Liver (tissue), 9 donors: ENCODE measurements around the gene DSTN. TPM values are rescaled to one million over a fixed set of nuclear protein-coding genes. Genes with fewer than 3 reads are reported as not detected.
"Not testable (repeated sequence)": the region's sequence is repeated elsewhere in the genome, so short reads cannot be mapped to it uniquely, and the experiment has no call there.

ENCODE experiments used
- DNase-seq: peaks from one replicate; pipeline ENCODE4 v3.0.0-alpha.2; 2017; ENCODE audit warnings: low spot score
- H3K27ac ChIP-seq, 2 donors: one replicate each; pipeline ENCODE4 v1.7.0; 2013; ENCODE audit warnings: inconsistent platforms in 2 of 2, low read length in 2 of 2, control low read depth in 1 of 2, low read depth in 1 of 2, mild to moderate bottlenecking in 1 of 2
- H3K27me3 ChIP-seq, 4 donors: one replicate each; pipeline versions ENCODE4 v1.6.1 to v1.7.0; 2013; ENCODE audit warnings: low read length in 3 of 4, inconsistent platforms in 1 of 4, mild to moderate bottlenecking in 1 of 4, moderate library complexity in 1 of 4; ENCODE audit not compliant: control insufficient read depth in 4 of 4, insufficient read depth in 4 of 4
- H3K36me3 ChIP-seq, 4 donors: one replicate each; pipeline versions ENCODE4 v1.6.1 to v1.7.0; 2013; ENCODE audit warnings: low read length in 3 of 4, mild to moderate bottlenecking in 3 of 4, low read depth in 1 of 4, moderate library complexity in 1 of 4; ENCODE audit not compliant: control insufficient read depth in 4 of 4, insufficient read depth in 3 of 4
- H3K4me1 ChIP-seq, 4 donors: one replicate each; pipeline versions ENCODE4 v1.6.1 to v1.7.0; 2013; ENCODE audit warnings: low read length in 3 of 4, mild to moderate bottlenecking in 3 of 4, moderate library complexity in 1 of 4; ENCODE audit not compliant: control insufficient read depth in 4 of 4, insufficient read depth in 4 of 4
- H3K4me3 ChIP-seq, 3 donors: one replicate each; pipeline versions ENCODE4 v1.6.1 to v1.7.0; 2013; ENCODE audit warnings: low read length in 3 of 3, control low read depth in 1 of 3, low read depth in 1 of 3, mild to moderate bottlenecking in 1 of 3
- H3K9ac ChIP-seq, 2 donors: one replicate each; pipeline ENCODE4 v1.7.0; 2013; ENCODE audit warnings: low read length in 2 of 2, mild to moderate bottlenecking in 2 of 2, moderate library complexity in 2 of 2, control low read depth in 1 of 2, low read depth in 1 of 2
- H3K9me3 ChIP-seq, 4 donors: one replicate each; pipeline versions ENCODE4 v1.6.1 to v1.7.0; 2013; ENCODE audit warnings: low read length in 3 of 4; ENCODE audit not compliant: control insufficient read depth in 4 of 4
- EGR1 ChIP-seq, 2 donors: IDR thresholded peaks; 2 replicates each; pipeline ENCODE4 v1.6.1; 2016 to 2018; ENCODE audit warnings: antibody characterized with exemption in 2 of 2, low read depth in 2 of 2
- FOXA1 ChIP-seq: IDR thresholded peaks from 2 replicates; pipeline ENCODE4 v1.6.1; 2016; ENCODE audit warnings: antibody characterized with exemption
- GABPA ChIP-seq, 2 donors: IDR thresholded peaks in 1 of 2; conservative IDR thresholded peaks in 1 of 2; 2 replicates each; pipeline ENCODE4 v1.6.1; 2016; ENCODE audit warnings: antibody characterized with exemption in 2 of 2, mild to moderate bottlenecking in 1 of 2, moderate library complexity in 1 of 2
- HNF4A ChIP-seq, 2 donors: conservative IDR thresholded peaks; 2 replicates each; pipeline ENCODE4 v1.6.1; 2016; ENCODE audit warnings: antibody characterized with exemption in 2 of 2, mild to moderate bottlenecking in 2 of 2
- HNF4G ChIP-seq: IDR thresholded peaks from 2 replicates; pipeline ENCODE4 v1.6.1; 2016; ENCODE audit warnings: antibody characterized with exemption
- JUND ChIP-seq, 2 donors: IDR thresholded peaks; 2 replicates each; pipeline ENCODE4 v1.6.1; 2016; ENCODE audit warnings: antibody characterized with exemption in 2 of 2
- MAX ChIP-seq: IDR thresholded peaks from 2 replicates; pipeline ENCODE4 v1.6.1; 2016; ENCODE audit warnings: antibody characterized with exemption
- NR2F2 ChIP-seq: IDR thresholded peaks from 2 replicates; pipeline ENCODE4 v1.6.1; 2016; ENCODE audit warnings: antibody characterized with exemption
- RAD21 ChIP-seq, 2 donors: IDR thresholded peaks; 2 replicates each; pipeline ENCODE4 v1.6.1; 2016; ENCODE audit warnings: antibody characterized with exemption in 2 of 2, mild to moderate bottlenecking in 2 of 2
- RXRA ChIP-seq, 2 donors: IDR thresholded peaks; 2 replicates each; pipeline ENCODE4 v1.6.1; 2017 to 2018; ENCODE audit warnings: antibody characterized with exemption in 2 of 2, mild to moderate bottlenecking in 1 of 2
- SP1 ChIP-seq: IDR thresholded peaks from 2 replicates; pipeline ENCODE4 v1.6.1; 2018; ENCODE audit warnings: antibody characterized with exemption, mild to moderate bottlenecking
- TAF1 ChIP-seq: conservative IDR thresholded peaks from 2 replicates; pipeline ENCODE4 v1.6.1; 2016; ENCODE audit warnings: antibody characterized with exemption, mild to moderate bottlenecking
- YY1 ChIP-seq: IDR thresholded peaks from 2 replicates; pipeline ENCODE4 v1.6.1; 2016; ENCODE audit warnings: antibody characterized with exemption, mild to moderate bottlenecking
- WGBS: extraction: QIAGEN DNeasy Blood & Tissue Kit; methylation state at CpG from one replicate; pipeline ENCODE4 v1.1.7; 2013; 5-methylcytosine and 5-hydroxymethylcytosine counted together
- polyA plus RNA-seq, 2 donors: library from polyadenylated mRNA; stranded (reverse) in 1 of 2; unstranded in 1 of 2; fragments of 200-250 nt in 1 of 2; fragments of >200 nt in 1 of 2; fragmentation: Nextera tagmentation in 1 of 2; extraction: Ambion mirVana in 1 of 2; gene quantifications; one replicate each; pipeline versions ENCODE4 v1.2.1 to v1.2.3, GENCODE V29; 2013 to 2015
- total RNA-seq, 2 donors: library from RNA; depleted of rRNA; stranded (reverse); fragments of >200 nt; gene quantifications; one replicate each; pipeline ENCODE4 v1.2.3, GENCODE V29; 2014
- TF ChIP-seq, protein P1 (sequence below): IDR thresholded peaks from 2 replicates; pipeline ENCODE4 v1.6.1; 2016; ENCODE audit warnings: antibody characterized with exemption
- TF ChIP-seq, protein P2 (sequence below): IDR thresholded peaks from 2 replicates; pipeline ENCODE4 v1.6.1; 2016; ENCODE audit warnings: antibody characterized with exemption, mild to moderate bottlenecking
- TF ChIP-seq, protein P3 (sequence below): IDR thresholded peaks from 2 replicates; pipeline ENCODE4 v1.6.1; 2016; ENCODE audit warnings: antibody characterized with exemption
- donor health status: healthy.
- donor health status: healthy.
- donor health status: healthy.
- donor health status: healthy.
- donor health status: healthy.

Gene DSTN
- total and polyA plus RNA-seq, 4 donors, result 39.9 to 137 (median 108) TPM

GRCh38 chr20:17657898-17658647, 88.2 kb downstream of the DSTN start:
- peaks cover 4 to 47% (median 34%) of the 10 kb centered on the region in 4 donors for H3K36me3 ChIP-seq
- H3K4me3 ChIP-seq, result no peak overlapping the region
- H3K9ac ChIP-seq, result no peak overlapping the region
- peak overlapping the region in 1 of 2 donors; percentile 10 for H3K27ac ChIP-seq
- no peak for DNase-seq
- 89% methylated on average over 9 of the region's 9 CpGs for WGBS
- H3K4me1 ChIP-seq, result peaks cover 13 to 31% (median 25%) of the 10 kb centered on the region in 4 donors
- TF ChIP-seq EGR1 (IDR thresholded peaks at IDR 0.05; ENCODE audit: low read depth in 2 of 2) (no peak), RXRA (IDR thresholded peaks at IDR 0.05) (peak; percentile 26 to 51), HNF4A (conservative IDR thresholded peaks at IDR 0.05) (peak; percentile 50 to 54), SP1 (no peak), JUND (IDR thresholded peaks at IDR 0.05) (no peak), FOXA1 (no peak)
- TF ChIP-seq, protein P1, sequence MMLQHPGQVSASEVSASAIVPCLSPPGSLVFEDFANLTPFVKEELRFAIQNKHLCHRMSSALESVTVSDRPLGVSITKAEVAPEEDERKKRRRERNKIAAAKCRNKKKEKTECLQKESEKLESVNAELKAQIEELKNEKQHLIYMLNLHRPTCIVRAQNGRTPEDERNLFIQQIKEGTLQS, result no peak
- no peaks in the 10 kb centered on the region for H3K27me3 ChIP-seq
- peaks cover 0 to 2% (median 0%) of the 10 kb centered on the region in 4 donors for H3K9me3 ChIP-seq

- WGBS, result 98% methylated on average over 2 of the region's 2 CpGs
- H3K27ac ChIP-seq, result no peak overlapping the region
- no peak for DNase-seq
- H3K9ac ChIP-seq, result no peak overlapping the region
- peaks cover 0 to 2% (median 0%) of the 10 kb centered on the region in 4 donors for H3K9me3 ChIP-seq
- no peaks in the 10 kb centered on the region for H3K27me3 ChIP-seq
- TF ChIP-seq RXRA (IDR thresholded peaks at IDR 0.05), result no peak
- no peak for TF ChIP-seq JUND (IDR thresholded peaks at IDR 0.05)
- TF ChIP-seq NR2F2, result no peak
- TF ChIP-seq MAX, result no peak
- TF ChIP-seq EGR1 (IDR thresholded peaks at IDR 0.05; ENCODE audit: low read depth in 2 of 2), result no peak
- TF ChIP-seq TAF1, result no peak
- TF ChIP-seq YY1, result no peak
- TF ChIP-seq HNF4G, result no peak
- TF ChIP-seq, protein P2, sequence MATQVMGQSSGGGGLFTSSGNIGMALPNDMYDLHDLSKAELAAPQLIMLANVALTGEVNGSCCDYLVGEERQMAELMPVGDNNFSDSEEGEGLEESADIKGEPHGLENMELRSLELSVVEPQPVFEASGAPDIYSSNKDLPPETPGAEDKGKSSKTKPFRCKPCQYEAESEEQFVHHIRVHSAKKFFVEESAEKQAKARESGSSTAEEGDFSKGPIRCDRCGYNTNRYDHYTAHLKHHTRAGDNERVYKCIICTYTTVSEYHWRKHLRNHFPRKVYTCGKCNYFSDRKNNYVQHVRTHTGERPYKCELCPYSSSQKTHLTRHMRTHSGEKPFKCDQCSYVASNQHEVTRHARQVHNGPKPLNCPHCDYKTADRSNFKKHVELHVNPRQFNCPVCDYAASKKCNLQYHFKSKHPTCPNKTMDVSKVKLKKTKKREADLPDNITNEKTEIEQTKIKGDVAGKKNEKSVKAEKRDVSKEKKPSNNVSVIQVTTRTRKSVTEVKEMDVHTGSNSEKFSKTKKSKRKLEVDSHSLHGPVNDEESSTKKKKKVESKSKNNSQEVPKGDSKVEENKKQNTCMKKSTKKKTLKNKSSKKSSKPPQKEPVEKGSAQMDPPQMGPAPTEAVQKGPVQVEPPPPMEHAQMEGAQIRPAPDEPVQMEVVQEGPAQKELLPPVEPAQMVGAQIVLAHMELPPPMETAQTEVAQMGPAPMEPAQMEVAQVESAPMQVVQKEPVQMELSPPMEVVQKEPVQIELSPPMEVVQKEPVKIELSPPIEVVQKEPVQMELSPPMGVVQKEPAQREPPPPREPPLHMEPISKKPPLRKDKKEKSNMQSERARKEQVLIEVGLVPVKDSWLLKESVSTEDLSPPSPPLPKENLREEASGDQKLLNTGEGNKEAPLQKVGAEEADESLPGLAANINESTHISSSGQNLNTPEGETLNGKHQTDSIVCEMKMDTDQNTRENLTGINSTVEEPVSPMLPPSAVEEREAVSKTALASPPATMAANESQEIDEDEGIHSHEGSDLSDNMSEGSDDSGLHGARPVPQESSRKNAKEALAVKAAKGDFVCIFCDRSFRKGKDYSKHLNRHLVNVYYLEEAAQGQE, result no peak
- no peak for TF ChIP-seq HNF4A (conservative IDR thresholded peaks at IDR 0.05)
- no peak for TF ChIP-seq FOXA1
- no peak for TF ChIP-seq GABPA (IDR thresholded peaks at IDR 0.05 in 1 of 2, conservative IDR thresholded peaks at IDR 0.05 in 1 of 2)
- TF ChIP-seq, protein P3, sequence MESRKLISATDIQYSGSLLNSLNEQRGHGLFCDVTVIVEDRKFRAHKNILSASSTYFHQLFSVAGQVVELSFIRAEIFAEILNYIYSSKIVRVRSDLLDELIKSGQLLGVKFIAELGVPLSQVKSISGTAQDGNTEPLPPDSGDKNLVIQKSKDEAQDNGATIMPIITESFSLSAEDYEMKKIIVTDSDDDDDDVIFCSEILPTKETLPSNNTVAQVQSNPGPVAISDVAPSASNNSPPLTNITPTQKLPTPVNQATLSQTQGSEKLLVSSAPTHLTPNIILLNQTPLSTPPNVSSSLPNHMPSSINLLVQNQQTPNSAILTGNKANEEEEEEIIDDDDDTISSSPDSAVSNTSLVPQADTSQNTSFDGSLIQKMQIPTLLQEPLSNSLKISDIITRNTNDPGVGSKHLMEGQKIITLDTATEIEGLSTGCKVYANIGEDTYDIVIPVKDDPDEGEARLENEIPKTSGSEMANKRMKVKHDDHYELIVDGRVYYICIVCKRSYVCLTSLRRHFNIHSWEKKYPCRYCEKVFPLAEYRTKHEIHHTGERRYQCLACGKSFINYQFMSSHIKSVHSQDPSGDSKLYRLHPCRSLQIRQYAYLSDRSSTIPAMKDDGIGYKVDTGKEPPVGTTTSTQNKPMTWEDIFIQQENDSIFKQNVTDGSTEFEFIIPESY, result no peak
- TF ChIP-seq RAD21 (IDR thresholded peaks at IDR 0.05), result no peak
- peaks cover 4 to 47% (median 34%) of the 10 kb centered on the region in 4 donors for H3K36me3 ChIP-seq
- no peak overlapping the region for H3K4me3 ChIP-seq
- peaks cover 14 to 33% (median 29%) of the 10 kb centered on the region in 4 donors for H3K4me1 ChIP-seq
Observed at GRCh38 chr20:17658648-17658993, 88.7 kb downstream of the DSTN start.

GRCh38 chr20:17659344-17659743, 89.5 kb downstream of the DSTN start:
- peaks cover 14 to 39% (median 35%) of the 10 kb centered on the region in 4 donors for H3K4me1 ChIP-seq

More at GRCh38 chr20:17659344-17659743, 89.5 kb downstream of the DSTN start:
- WGBS, result 98% methylated on average over 7 of the region's 7 CpGs
- H3K4me3 ChIP-seq, DNase-seq, H3K27me3 ChIP-seq, H3K9me3 ChIP-seq, H3K9ac ChIP-seq: not testable (repeated sequence)
- peaks cover 4 to 41% (median 30%) of the 10 kb centered on the region in 4 donors for H3K36me3 ChIP-seq
- peak overlapping the region; percentile 14 to 78 for H3K27ac ChIP-seq
